ENCODE data around the gene TMEM167A. TPM values are rescaled to one million over a fixed set of nuclear protein-coding genes. Genes with fewer than 3 reads are reported as not detected.
"Not testable (repeated sequence)": the region's sequence is repeated elsewhere in the genome, so short reads cannot be mapped to it uniquely, and the experiment has no call there.

Gene TMEM167A
- total and polyA plus RNA-seq, 2 donors: 44.8 to 48.4 TPM

GRCh38 chr5:83071286-83072051 lies 5.7 kb downstream of the TMEM167A start:
- Histone ChIP-seq H3K4me1 (ENCODE audit: control insufficient read depth in 2 of 2, insufficient read depth in 2 of 2, low read length in 2 of 2) (peaks cover 0 to 2% of the 10 kb centered on the region in 2 donors), H3K27ac (ENCODE audit: low read depth in 1 of 2, low read length in 1 of 2) (no peak overlapping the region), H3K9me3 (ENCODE audit: control insufficient read depth in 2 of 2, insufficient read depth in 1 of 2, low read length in 1 of 2) (no peaks in the 10 kb centered on the region), H3K36me3 (ENCODE audit: control insufficient read depth in 2 of 2, insufficient read depth in 2 of 2, low read length in 1 of 2) (peaks cover 0 to 7% of the 10 kb centered on the region in 2 donors), H3K4me3 (ENCODE audit: low read length in 2 of 2) (no peak overlapping the region), H3K27me3 (ENCODE audit: control insufficient read depth in 2 of 2, insufficient read depth in 1 of 2, low read length in 1 of 2) (no peaks in the 10 kb centered on the region)
- WGBS: over 99% methylated on average over 2 of the region's 2 CpGs
- DNase-seq (ENCODE audit: low read depth in 6 of 9, low spot score in 9 of 9): no peak

GRCh38 chr5:83069096-83069799 lies 7.9 kb downstream of the TMEM167A start:
- H3K27ac ChIP-seq (ENCODE audit: low read depth in 1 of 2, low read length in 1 of 2): no peak overlapping the region
- H3K4me1 ChIP-seq (ENCODE audit: control insufficient read depth in 2 of 2, insufficient read depth in 2 of 2, low read length in 2 of 2): peaks cover 0 to 2% of the 10 kb centered on the region in 2 donors
- no peak overlapping the region for H3K4me3 ChIP-seq (ENCODE audit: low read length in 2 of 2)
- H3K27me3 ChIP-seq (ENCODE audit: control insufficient read depth in 2 of 2, insufficient read depth in 1 of 2, low read length in 1 of 2): no peaks in the 10 kb centered on the region
- no peaks in the 10 kb centered on the region for H3K9me3 ChIP-seq (ENCODE audit: control insufficient read depth in 2 of 2, insufficient read depth in 1 of 2, low read length in 1 of 2)
- peaks cover 0 to 14% of the 10 kb centered on the region in 2 donors for H3K36me3 ChIP-seq (ENCODE audit: control insufficient read depth in 2 of 2, insufficient read depth in 2 of 2, low read length in 1 of 2)
- DNase-seq (ENCODE audit: low read depth in 6 of 9, low spot score in 9 of 9): no peak
- WGBS: 93% methylated on average over 2 of the region's 2 CpGs

GRCh38 chr5:83067377-83067776 lies 9.8 kb downstream of the TMEM167A start:
- not testable (repeated sequence) for H3K27ac ChIP-seq (ENCODE audit: low read depth in 1 of 2, low read length in 1 of 2); DNase-seq (ENCODE audit: low read depth in 6 of 9, low spot score in 9 of 9); H3K9me3 ChIP-seq (ENCODE audit: control insufficient read depth in 2 of 2, insufficient read depth in 1 of 2, low read length in 1 of 2); H3K4me3 ChIP-seq (ENCODE audit: low read length in 2 of 2); H3K36me3 ChIP-seq (ENCODE audit: control insufficient read depth in 2 of 2, insufficient read depth in 2 of 2, low read length in 1 of 2); H3K4me1 ChIP-seq (ENCODE audit: control insufficient read depth in 2 of 2, insufficient read depth in 2 of 2, low read length in 2 of 2); H3K27me3 ChIP-seq (ENCODE audit: control insufficient read depth in 2 of 2, insufficient read depth in 1 of 2, low read length in 1 of 2)
- 99% methylated on average over 4 of the region's 4 CpGs for WGBS

GRCh38 chr5:83066548-83067110 lies 10.6 kb downstream of the TMEM167A start:
- no peak for DNase-seq (ENCODE audit: low read depth in 6 of 9, low spot score in 9 of 9)
- no peaks in the 10 kb centered on the region for H3K27me3 ChIP-seq (ENCODE audit: control insufficient read depth in 2 of 2, insufficient read depth in 1 of 2, low read length in 1 of 2)
- no peaks in the 10 kb centered on the region for H3K9me3 ChIP-seq (ENCODE audit: control insufficient read depth in 2 of 2, insufficient read depth in 1 of 2, low read length in 1 of 2)
- peaks cover 0 to 2% of the 10 kb centered on the region in 2 donors for H3K4me1 ChIP-seq (ENCODE audit: control insufficient read depth in 2 of 2, insufficient read depth in 2 of 2, low read length in 2 of 2)
- H3K36me3 ChIP-seq (ENCODE audit: control insufficient read depth in 2 of 2, insufficient read depth in 2 of 2, low read length in 1 of 2): peaks cover 0 to 10% of the 10 kb centered on the region in 2 donors
- H3K27ac ChIP-seq (ENCODE audit: low read depth in 1 of 2, low read length in 1 of 2): no peak overlapping the region
- 97% methylated on average over 3 of the region's 3 CpGs for WGBS
- H3K4me3 ChIP-seq (ENCODE audit: low read length in 2 of 2): no peak overlapping the region

GRCh38 chr5:83059341-83059740 lies 17.9 kb downstream of the TMEM167A start:
- no peak for DNase-seq (ENCODE audit: low read depth in 6 of 9, low spot score in 9 of 9)
- WGBS: 94% methylated on average over 2 of the region's 2 CpGs
- H3K36me3 ChIP-seq (ENCODE audit: control insufficient read depth in 2 of 2, insufficient read depth in 2 of 2, low read length in 1 of 2): peaks cover 0 to 36% of the 10 kb centered on the region in 2 donors
- no peaks in the 10 kb centered on the region for H3K9me3 ChIP-seq (ENCODE audit: control insufficient read depth in 2 of 2, insufficient read depth in 1 of 2, low read length in 1 of 2)
- no peaks in the 10 kb centered on the region for H3K27me3 ChIP-seq (ENCODE audit: control insufficient read depth in 2 of 2, insufficient read depth in 1 of 2, low read length in 1 of 2)
- no peak overlapping the region for H3K4me3 ChIP-seq (ENCODE audit: low read length in 2 of 2)
- H3K4me1 ChIP-seq (ENCODE audit: control insufficient read depth in 2 of 2, insufficient read depth in 2 of 2, low read length in 2 of 2): no peaks in the 10 kb centered on the region
- H3K27ac ChIP-seq (ENCODE audit: low read depth in 1 of 2, low read length in 1 of 2): no peak overlapping the region

- H3K27ac ChIP-seq (ENCODE audit: low read depth in 1 of 2, low read length in 1 of 2): no peak overlapping the region
- DNase-seq (ENCODE audit: low read depth in 6 of 9, low spot score in 9 of 9): no peak
- H3K4me1 ChIP-seq (ENCODE audit: control insufficient read depth in 2 of 2, insufficient read depth in 2 of 2, low read length in 2 of 2): no peaks in the 10 kb centered on the region
- peaks cover 0 to 36% of the 10 kb centered on the region in 2 donors for H3K36me3 ChIP-seq (ENCODE audit: control insufficient read depth in 2 of 2, insufficient read depth in 2 of 2, low read length in 1 of 2)
- no peak overlapping the region for H3K4me3 ChIP-seq (ENCODE audit: low read length in 2 of 2)
- H3K9me3 ChIP-seq (ENCODE audit: control insufficient read depth in 2 of 2, insufficient read depth in 1 of 2, low read length in 1 of 2): no peaks in the 10 kb centered on the region
- H3K27me3 ChIP-seq (ENCODE audit: control insufficient read depth in 2 of 2, insufficient read depth in 1 of 2, low read length in 1 of 2): no peaks in the 10 kb centered on the region
These were observed 18.5 kb downstream of the TMEM167A start for GRCh38 chr5:83058726-83059125.

- no peak overlapping the region for H3K4me3 ChIP-seq (ENCODE audit: low read length in 2 of 2)
- no peaks in the 10 kb centered on the region for H3K27me3 ChIP-seq (ENCODE audit: control insufficient read depth in 2 of 2, insufficient read depth in 1 of 2, low read length in 1 of 2)
- H3K27ac ChIP-seq (ENCODE audit: low read depth in 1 of 2, low read length in 1 of 2): no peak overlapping the region
- WGBS: 97% methylated on average over 2 of the region's 2 CpGs
- no peaks in the 10 kb centered on the region for H3K9me3 ChIP-seq (ENCODE audit: control insufficient read depth in 2 of 2, insufficient read depth in 1 of 2, low read length in 1 of 2)
- no peak for DNase-seq (ENCODE audit: low read depth in 6 of 9, low spot score in 9 of 9)
- peaks cover 0 to 37% of the 10 kb centered on the region in 2 donors for H3K36me3 ChIP-seq (ENCODE audit: control insufficient read depth in 2 of 2, insufficient read depth in 2 of 2, low read length in 1 of 2)
- no peaks in the 10 kb centered on the region for H3K4me1 ChIP-seq (ENCODE audit: control insufficient read depth in 2 of 2, insufficient read depth in 2 of 2, low read length in 2 of 2)
These were observed 22.0 kb downstream of the TMEM167A start for GRCh38 chr5:83055166-83055565.

- no peak for DNase-seq (ENCODE audit: low read depth in 6 of 9, low spot score in 9 of 9)
- H3K4me1 ChIP-seq (ENCODE audit: control insufficient read depth in 2 of 2, insufficient read depth in 2 of 2, low read length in 2 of 2): no peaks in the 10 kb centered on the region
- H3K4me3 ChIP-seq (ENCODE audit: low read length in 2 of 2): no peak overlapping the region
- peaks cover 0 to 29% of the 10 kb centered on the region in 2 donors for H3K36me3 ChIP-seq (ENCODE audit: control insufficient read depth in 2 of 2, insufficient read depth in 2 of 2, low read length in 1 of 2)
- no peaks in the 10 kb centered on the region for H3K9me3 ChIP-seq (ENCODE audit: control insufficient read depth in 2 of 2, insufficient read depth in 1 of 2, low read length in 1 of 2)
- WGBS: 77% methylated on average over 4 of the region's 4 CpGs
- H3K27ac ChIP-seq (ENCODE audit: low read depth in 1 of 2, low read length in 1 of 2): no peak overlapping the region
- H3K27me3 ChIP-seq (ENCODE audit: control insufficient read depth in 2 of 2, insufficient read depth in 1 of 2, low read length in 1 of 2): no peaks in the 10 kb centered on the region
These were observed 26.4 kb downstream of the TMEM167A start for GRCh38 chr5:83050723-83051340.

Measured in thymus (tissue), 11 donors.